Caco-2 (cell line): ENCODE data around the gene HNF4A. TPM values are rescaled to one million over a fixed set of nuclear protein-coding genes. Genes with fewer than 3 reads are reported as not detected.
A peak's percentile ranks its signal among the peaks of the same experiment; 100 is the strongest.

Experiments
- BruUV-seq: library from RNA; stranded (reverse); fragments of 400-500 nt; replicated peaks from 2 replicates; lab custom pipeline; 2021; lab: Mats Ljungman, UMichigan
- CTCF ChIA-PET: fragments of 300-600 bp; sonication (Branson Sonifier 250); formaldehyde crosslinking; loops from one replicate; lab custom pipeline; 2022; ENCODE audit warnings: antibody characterized with exemption; lab: Charles Lee
- POLR2A ChIA-PET: fragments of 300-600 bp; sonication (Branson Sonifier 250); formaldehyde crosslinking; loops from one replicate; lab custom pipeline; 2022; ENCODE audit warnings: antibody characterized with exemption; lab: Charles Lee
- DNase-seq, 2 experiments: peaks; one replicate each; pipeline versions ENCODE4 v3.0.0 to v3.0.0-alpha.2; 2020 to 2022
- H3K27me3 ChIP-seq: replicated peaks from 2 replicates; pipeline ENCODE4 v1.6.0; 2011; ENCODE audit warnings: low read length; ENCODE audit not compliant: control insufficient read depth, insufficient read depth
- H3K36me3 ChIP-seq: 2 replicates; pipeline ENCODE4 v1.5.1; 2011; ENCODE audit warnings: low read length; ENCODE audit not compliant: control insufficient read depth, insufficient read depth
- H3K4me1 ChIP-seq: fragments of 250-450 bp; sonication (Bioruptor Pico); 2 replicates; pipeline ENCODE4 v1.5.1; 2020; ENCODE audit warnings: mild to moderate bottlenecking
- H3K4me3 ChIP-seq: 2 replicates; pipeline ENCODE4 v1.5.1; 2011; ENCODE audit warnings: low read depth, mild to moderate bottlenecking, control low read depth, low read length
- H3K9me3 ChIP-seq: fragments of 250-450 bp; sonication (Bioruptor Pico); 2 replicates; pipeline ENCODE4 v1.5.1; 2020; ENCODE audit warnings: mild to moderate bottlenecking, moderate library complexity
- H3K27ac Mint-ChIP-seq: one replicate; pipeline ENCODE4 v1.8.0; 2022; ENCODE audit warnings: mixed read lengths; ENCODE audit not compliant: unreplicated experiment
- H3K27me3 Mint-ChIP-seq: one replicate; pipeline ENCODE4 v1.8.0; 2022; ENCODE audit warnings: mixed read lengths; ENCODE audit not compliant: insufficient read depth, unreplicated experiment
- H3K36me3 Mint-ChIP-seq: one replicate; pipeline ENCODE4 v1.8.0; 2022; ENCODE audit warnings: mild to moderate bottlenecking, mixed read lengths; ENCODE audit not compliant: insufficient read depth, unreplicated experiment
- H3K4me1 Mint-ChIP-seq: one replicate; pipeline ENCODE4 v1.8.0; 2022; ENCODE audit warnings: low read depth, mixed read lengths; ENCODE audit not compliant: unreplicated experiment
- H3K4me3 Mint-ChIP-seq: one replicate; pipeline ENCODE4 v1.8.0; 2022; ENCODE audit warnings: mild to moderate bottlenecking, moderate library complexity, mixed read lengths; ENCODE audit not compliant: unreplicated experiment
- H3K9me3 Mint-ChIP-seq: one replicate; pipeline ENCODE4 v1.8.0; 2022; ENCODE audit warnings: mixed read lengths; ENCODE audit not compliant: unreplicated experiment
- CTCF ChIP-seq, 2 experiments: fragments of 200-600 bp in 1 of 2; IDR thresholded peaks; 1 replicate in 1 of 2; 2 replicates in 1 of 2; pipeline versions ENCODE4 v1.5.1 to v1.8.0; 2011 to 2022; ENCODE audit warnings: antibody characterized with exemption in 1 of 2, control low read depth in 1 of 2, inconsistent platforms in 1 of 2, low read depth in 1 of 2, low read length in 1 of 2, mild to moderate bottlenecking in 1 of 2, moderate library complexity in 1 of 2; ENCODE audit not compliant: insufficient read depth in 1 of 2, severe bottlenecking in 1 of 2, unreplicated experiment in 1 of 2
- intact Hi-C: fragments of 100-400 bp; cut with micrococcal nuclease; formaldehyde crosslinking; loops from one replicate; pipeline ENCODE4 v1.10.0; 2022; ENCODE audit not compliant: unreplicated experiment
- total RNA-seq: library from RNA; stranded (reverse); gene quantifications from 2 replicates; pipeline ENCODE4 v1.2.3, GENCODE V29; 2022

Gene HNF4A
- total RNA-seq, 1 experiment from 2014 or later: 292 TPM

GRCh38 chr20:44390280-44390679 lies 34.8 kb downstream of the HNF4A start:
- Mint-ChIP-seq H3K9me3 (no peaks in the 10 kb centered on the region), H3K27me3 (no peaks in the 10 kb centered on the region), H3K4me3 (no peak overlapping the region), H3K27ac (peak overlapping the region; percentile 18), H3K4me1 (peaks cover 62% of the 10 kb centered on the region), H3K36me3 (peaks cover 79% of the 10 kb centered on the region)
- Histone ChIP-seq H3K4me1 (peaks cover 61% of the 10 kb centered on the region), H3K9me3 (no peaks in the 10 kb centered on the region), H3K36me3 (peaks cover 13% of the 10 kb centered on the region), H3K27me3 (no peaks in the 10 kb centered on the region), H3K4me3 (no peak overlapping the region)
- intact Hi-C loops: loop anchor here (5.0 kb wide), 1 partner anchor 132 kb away; the partner anchor contains the start of gene SERINC3
- POLR2A ChIA-PET: interaction anchor here (0.6 kb wide), 1 partner anchor 24 kb away, joined by 3 read pairs; no protein-coding TSS in a partner anchor
- no peak for DNase-seq
- TF ChIP-seq CTCF (IDR thresholded peaks at IDR 0.05; ENCODE audit: insufficient read depth in 1 of 2, low read depth in 1 of 2, low read length in 1 of 2, severe bottlenecking in 1 of 2, unreplicated experiment in 1 of 2): no peak
- CTCF ChIA-PET: interaction anchor here (0.6 kb wide), 1 partner anchor 21 kb away, joined by 3 read pairs; no protein-coding TSS in a partner anchor
- BruUV-seq: no TSS peak

- Histone ChIP-seq H3K36me3 (peaks cover 14% of the 10 kb centered on the region), H3K9me3 (no peaks in the 10 kb centered on the region), H3K27me3 (no peaks in the 10 kb centered on the region), H3K4me1 (peaks cover 68% of the 10 kb centered on the region), H3K4me3 (no peak overlapping the region)
- peaks cover 59% of the 10 kb centered on the region for H3K4me1 Mint-ChIP-seq
- no peak overlapping the region for H3K4me3 Mint-ChIP-seq
- CTCF ChIA-PET: no interaction called here
- intact Hi-C loops: loop anchor here (5.0 kb wide), 1 partner anchor 130 kb away; the partner anchor contains the start of gene SERINC3
- H3K9me3 Mint-ChIP-seq: no peaks in the 10 kb centered on the region
- POLR2A ChIA-PET: no interaction called here
- no peak for DNase-seq
- peak overlapping the region; percentile 78 for H3K27ac Mint-ChIP-seq
- no TSS peak for BruUV-seq
- no peak for TF ChIP-seq CTCF (IDR thresholded peaks at IDR 0.05; ENCODE audit: insufficient read depth in 1 of 2, low read depth in 1 of 2, low read length in 1 of 2, severe bottlenecking in 1 of 2, unreplicated experiment in 1 of 2)
- peaks cover 80% of the 10 kb centered on the region for H3K36me3 Mint-ChIP-seq
- H3K27me3 Mint-ChIP-seq: no peaks in the 10 kb centered on the region
Measured at GRCh38 chr20:44392088-44392775, 36.7 kb downstream of the HNF4A start.

- peaks cover 51% of the 10 kb centered on the region for H3K4me1 Mint-ChIP-seq
- H3K27ac Mint-ChIP-seq: peak overlapping the region; percentile 78
- H3K9me3 Mint-ChIP-seq: no peaks in the 10 kb centered on the region
- H3K36me3 ChIP-seq: peaks cover 14% of the 10 kb centered on the region
- BruUV-seq: no TSS peak
- CTCF ChIA-PET: interaction anchor here (0.5 to 3.5 kb wide), 6 partner anchors 9 to 727 kb away, joined by 3 to 25 read pairs (median 3); no protein-coding TSS in a partner anchor
- POLR2A ChIA-PET: interaction anchor here (0.6 kb wide), 1 partner anchor 1542 kb away, joined by 5 read pairs; no protein-coding TSS in a partner anchor
- H3K27me3 ChIP-seq: no peaks in the 10 kb centered on the region
- intact Hi-C loops: loop anchor here (5.0 kb wide), 1 partner anchor 129 kb away; the partner anchor contains the start of gene SERINC3
- no peak overlapping the region for H3K4me3 Mint-ChIP-seq
- TF ChIP-seq CTCF (IDR thresholded peaks at IDR 0.05; ENCODE audit: insufficient read depth in 1 of 2, low read depth in 1 of 2, low read length in 1 of 2, severe bottlenecking in 1 of 2, unreplicated experiment in 1 of 2): no peak
- no peaks in the 10 kb centered on the region for H3K27me3 Mint-ChIP-seq
- peaks cover 72% of the 10 kb centered on the region for H3K36me3 Mint-ChIP-seq
- no peaks in the 10 kb centered on the region for H3K9me3 ChIP-seq
- H3K4me1 ChIP-seq: peaks cover 72% of the 10 kb centered on the region
- DNase-seq: peak; percentile 61 to 74
- no peak overlapping the region for H3K4me3 ChIP-seq
Measured at GRCh38 chr20:44392776-44393607, 37.5 kb downstream of the HNF4A start.
